Stimulated activated CD8-positive, alpha-beta memory T cell treated with anti-CD3 and anti-CD28 coated beads, Interleukin-7, amount 100 ng/mL, for 24 hours (primary cell): ENCODE data around the gene OCRL.
"Not testable (repeated sequence)": the region's sequence is repeated elsewhere in the genome, so short reads cannot be mapped to it uniquely, and the experiment has no call there.

Source experiments
- DNase-seq: peaks from one replicate; pipeline ENCODE4 v3.0.0-alpha.2; 2020; ENCODE audit warnings: low read depth

Gene OCRL

GRCh38 chrX:129534816-129535578 is 5.1 kb upstream of the OCRL start:
- DNase-seq: no peak

GRCh38 chrX:129540722-129541184 is 694 bp downstream of the OCRL start:
- DNase-seq: no peak

DNA sequence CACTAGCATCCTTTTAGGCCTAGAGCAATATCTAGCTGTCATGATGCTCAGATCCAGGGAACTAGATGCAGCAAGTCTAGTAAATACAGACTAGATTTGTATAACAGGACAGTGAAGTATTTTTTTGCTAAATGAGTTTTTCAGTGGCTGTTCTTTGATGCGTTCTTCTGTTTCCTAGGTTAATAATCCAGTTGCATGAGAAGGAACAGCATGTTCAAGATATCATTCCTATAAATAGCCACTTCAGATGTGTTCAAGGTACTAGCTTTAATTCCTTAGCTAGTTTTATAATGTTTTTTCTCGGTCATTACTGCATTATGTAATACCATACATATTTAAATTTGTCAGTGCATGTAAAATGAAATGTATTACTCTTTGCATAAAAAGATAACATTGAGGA is 4.7 kb downstream of the OCRL start:
- DNase-seq: no peak

GRCh38 chrX:129545408-129545807 is 5.3 kb downstream of the OCRL start:
- DNase-seq: no peak

DNA sequence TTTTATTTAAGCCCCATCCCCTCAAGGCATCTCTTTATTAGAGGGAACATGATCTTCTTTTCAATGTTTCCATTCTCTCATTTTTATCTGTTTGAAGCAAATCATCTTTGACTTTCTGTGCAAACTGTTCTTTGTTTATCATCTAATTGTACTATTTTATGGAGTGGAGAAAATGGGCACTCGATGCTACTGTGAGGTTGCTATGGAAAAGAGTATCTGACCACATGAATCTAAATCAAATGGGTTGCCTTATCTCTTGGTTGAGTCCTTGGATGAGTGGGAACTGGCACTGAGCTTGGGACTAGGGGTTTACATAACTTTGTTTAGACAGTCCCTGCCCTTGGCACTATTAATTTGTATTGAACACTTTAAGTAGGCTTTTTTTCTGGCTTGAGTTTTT is 9.1 kb downstream of the OCRL start:
- no peak for DNase-seq

DNA sequence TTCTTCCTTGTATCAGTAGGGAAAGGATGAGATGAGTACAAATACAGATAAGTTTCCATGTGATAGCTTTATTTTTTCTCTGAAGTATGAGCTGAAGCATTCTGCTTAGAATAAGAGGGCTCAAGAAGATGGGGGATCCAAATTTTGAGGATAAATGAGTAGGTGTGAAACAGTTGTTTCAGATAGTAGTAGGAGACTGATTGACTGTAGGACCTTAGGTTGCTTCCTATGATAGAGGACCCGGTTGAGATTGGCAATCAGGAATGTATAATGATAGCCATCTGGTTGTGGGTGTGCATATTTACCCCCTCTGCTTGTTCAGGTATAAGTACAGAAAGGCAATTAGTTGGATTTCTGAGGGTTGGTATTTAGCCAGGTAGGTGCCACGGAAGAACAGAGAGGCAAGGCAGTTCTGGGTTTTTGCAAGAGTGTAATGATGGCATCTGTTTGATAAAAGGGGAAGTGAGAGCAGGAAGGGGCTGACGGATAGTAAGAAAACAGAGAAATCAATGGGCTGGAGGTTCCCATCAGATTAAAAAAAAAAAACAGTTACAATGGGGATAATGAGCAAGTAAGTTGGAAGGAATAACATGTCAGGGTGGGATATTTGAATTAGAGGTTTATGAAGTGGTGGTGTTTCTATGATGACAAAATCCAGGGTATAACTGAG is 13.7 kb downstream of the OCRL start:
- DNase-seq: no peak

GRCh38 chrX:129554816-129555215 is 14.8 kb downstream of the OCRL start:
- not testable (repeated sequence) for DNase-seq

GRCh38 chrX:129556806-129557315 is 16.8 kb downstream of the OCRL start:
- no peak for DNase-seq

DNA sequence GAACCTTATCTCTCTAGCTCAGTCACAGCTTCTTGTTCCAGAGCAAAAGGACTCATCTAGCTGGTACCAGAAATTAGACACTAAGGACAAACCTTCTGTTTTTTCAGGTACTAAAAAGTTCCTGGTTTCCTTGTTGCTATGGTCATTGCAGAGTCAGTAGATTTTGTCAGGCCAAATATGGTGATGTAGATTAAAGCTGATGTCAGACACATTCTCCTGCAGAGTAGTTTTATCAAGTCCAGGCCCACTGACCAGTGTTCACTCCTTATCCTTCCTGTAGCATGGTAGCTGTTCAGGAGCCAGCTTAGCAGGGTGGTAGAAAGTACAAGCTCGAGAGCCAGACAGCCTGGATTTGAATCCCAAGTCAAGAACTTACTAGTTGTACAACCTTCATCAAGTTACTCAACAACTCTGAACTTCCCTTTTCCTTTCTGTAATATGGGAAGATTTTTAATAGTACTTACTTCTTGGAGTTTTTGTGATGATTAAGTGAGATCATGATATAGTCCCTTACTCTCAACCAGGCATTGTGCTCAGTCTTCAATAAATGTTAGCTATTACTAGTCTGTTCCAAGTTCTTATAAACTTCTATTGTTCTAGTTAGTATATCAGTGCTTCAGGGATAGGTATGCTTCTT is 17.9 kb downstream of the OCRL start:
- DNase-seq: no peak

DNA sequence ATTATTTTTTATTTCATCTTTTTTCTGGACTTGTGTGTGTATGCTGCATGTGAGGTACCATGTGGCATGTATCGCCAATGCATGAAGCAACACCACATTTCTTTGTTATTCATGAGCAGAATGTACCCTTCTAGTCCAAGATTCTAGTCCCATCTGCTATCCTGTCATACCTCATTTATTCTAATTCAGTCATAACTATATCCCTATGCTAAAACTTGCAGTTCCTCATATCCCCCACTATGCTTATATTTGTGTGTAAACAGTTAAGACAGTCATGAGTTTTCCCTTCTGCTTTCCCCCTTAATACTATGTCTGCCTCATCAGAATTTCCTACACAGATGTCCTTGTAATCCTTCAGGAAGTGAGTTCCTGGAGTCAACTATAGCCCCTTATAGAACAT is 19.7 kb downstream of the OCRL start:
- DNase-seq: no peak

GRCh38 chrX:129561453-129561852 is 21.4 kb downstream of the OCRL start:
- no peak for DNase-seq

- DNase-seq: not testable (repeated sequence)
These were observed 24.3 kb downstream of the OCRL start for GRCh38 chrX:129564345-129564744.

DNA sequence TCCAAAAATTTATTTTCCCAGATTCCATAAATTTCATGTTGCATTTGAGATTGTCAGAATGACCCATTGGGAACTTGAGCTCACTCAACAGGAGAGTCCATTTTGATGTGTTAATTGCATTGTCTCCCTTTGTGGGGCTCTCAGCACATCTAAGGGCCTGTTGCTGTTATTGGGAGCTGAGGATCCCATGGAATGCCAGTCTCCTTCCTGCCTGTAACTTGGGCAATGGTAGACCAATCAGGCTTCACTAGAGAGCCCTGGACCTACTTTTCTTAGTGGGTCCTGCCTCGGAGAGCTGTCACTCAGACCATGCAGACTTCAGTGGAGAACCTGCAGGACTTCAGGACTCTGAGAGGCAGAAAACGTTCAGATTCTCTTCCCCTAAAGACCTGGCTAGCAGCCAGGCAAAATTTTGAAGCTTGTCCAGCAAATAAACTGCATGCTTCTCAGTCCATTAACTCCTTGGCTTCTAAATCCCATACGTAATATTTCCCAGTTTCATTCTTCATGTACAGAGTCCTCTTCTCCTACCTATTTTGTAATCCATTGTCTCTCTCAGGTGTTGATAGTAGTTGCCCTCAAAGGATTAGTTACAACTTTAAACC is 25.1 kb downstream of the OCRL start:
- DNase-seq: no peak

DNA sequence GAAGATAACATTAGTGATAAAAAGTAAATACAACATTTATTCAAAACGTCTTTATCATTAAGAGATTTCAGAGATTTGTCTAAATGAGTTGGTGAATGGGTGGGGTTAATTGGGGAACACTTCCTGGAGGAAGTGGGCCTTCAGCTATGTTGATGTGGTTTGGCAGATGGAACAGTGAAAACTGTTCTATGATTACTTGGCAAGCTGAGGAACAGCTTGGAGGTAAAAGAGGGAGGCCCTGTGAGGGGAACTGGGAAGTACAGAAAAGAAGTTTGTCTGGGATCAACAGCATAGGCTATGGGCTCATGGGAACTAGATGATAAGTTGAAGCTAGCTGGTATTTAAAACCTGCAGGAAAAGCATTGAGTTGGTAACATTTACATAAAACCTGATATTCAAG is 26.0 kb downstream of the OCRL start:
- no peak for DNase-seq

GRCh38 chrX:129568349-129568748 is 28.3 kb downstream of the OCRL start:
- no peak for DNase-seq

GRCh38 chrX:129572422-129572821 is 32.4 kb downstream of the OCRL start:
- no peak for DNase-seq

DNA sequence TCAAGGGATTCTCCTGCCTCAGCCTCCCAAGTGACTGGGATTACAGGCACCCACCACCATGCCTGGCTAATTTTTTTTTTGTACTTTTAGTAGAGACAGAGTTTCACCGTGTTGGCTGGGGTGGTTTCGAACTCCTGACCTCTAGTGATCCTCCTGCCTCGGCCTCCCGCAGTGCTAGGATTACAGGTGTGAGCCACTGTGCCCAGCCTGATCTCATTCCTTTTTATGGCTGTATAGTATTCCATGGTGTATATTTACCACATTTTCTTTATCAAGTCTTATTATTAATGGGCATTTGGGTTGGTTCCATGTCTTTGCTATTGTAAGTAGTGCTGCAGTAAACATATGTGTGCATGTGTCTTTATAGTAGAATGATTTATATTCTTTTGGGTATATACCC is 33.6 kb downstream of the OCRL start:
- DNase-seq: not testable (repeated sequence)

GRCh38 chrX:129574214-129574613 is 34.2 kb downstream of the OCRL start:
- DNase-seq: no peak

- DNase-seq: no peak
These were observed 36.5 kb downstream of the OCRL start for GRCh38 chrX:129576539-129576938.

DNA sequence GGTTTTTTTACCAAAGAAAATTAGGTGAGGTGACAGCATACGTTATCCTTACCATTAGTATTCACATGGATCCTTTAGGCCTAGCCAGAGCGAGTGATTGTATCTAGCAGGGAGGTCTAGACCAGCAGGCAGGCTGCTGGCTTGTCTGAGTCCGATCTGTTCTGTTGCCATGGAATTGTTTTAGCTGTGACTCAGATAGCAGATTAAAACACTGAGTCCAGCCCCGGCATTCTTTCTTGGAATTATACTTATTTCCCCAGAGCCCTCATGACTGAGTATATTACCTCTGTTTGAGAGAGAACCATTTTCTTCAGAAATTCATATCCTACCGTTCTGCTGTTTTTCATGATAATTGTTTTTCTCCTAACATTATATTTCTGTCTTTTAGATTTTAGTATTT is 37.4 kb downstream of the OCRL start:
- no peak for DNase-seq

DNA sequence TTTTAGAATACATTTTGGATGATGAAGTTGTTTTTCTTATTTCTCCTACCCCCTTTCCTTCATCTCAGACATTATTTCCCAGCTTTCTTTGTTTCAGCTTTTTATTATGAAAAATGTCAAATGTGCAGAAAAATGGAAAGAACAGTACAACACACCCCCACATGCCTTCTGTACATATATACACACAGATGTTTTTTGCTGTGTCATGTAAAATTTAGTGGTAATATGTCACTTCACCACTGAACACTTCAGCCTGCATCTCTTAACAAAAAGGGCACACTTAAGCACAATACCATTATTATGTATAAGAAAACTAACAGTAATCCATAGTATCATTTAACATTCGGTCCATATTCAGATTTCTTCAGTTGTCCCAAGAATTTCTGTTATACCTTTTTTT is 37.8 kb downstream of the OCRL start:
- no peak for DNase-seq

- no peak for DNase-seq
These were observed 41.8 kb downstream of the OCRL start for GRCh38 chrX:129581904-129582303.

- no peak for DNase-seq
These were observed 45.1 kb downstream of the OCRL start for GRCh38 chrX:129585167-129585566.
